ENCODE data around the gene MMS19.

GRCh38 chr10:97540669-97541500 lies 42.7 kb upstream of the MMS19 start:
- TF ChIP-seq, protein P1, sequence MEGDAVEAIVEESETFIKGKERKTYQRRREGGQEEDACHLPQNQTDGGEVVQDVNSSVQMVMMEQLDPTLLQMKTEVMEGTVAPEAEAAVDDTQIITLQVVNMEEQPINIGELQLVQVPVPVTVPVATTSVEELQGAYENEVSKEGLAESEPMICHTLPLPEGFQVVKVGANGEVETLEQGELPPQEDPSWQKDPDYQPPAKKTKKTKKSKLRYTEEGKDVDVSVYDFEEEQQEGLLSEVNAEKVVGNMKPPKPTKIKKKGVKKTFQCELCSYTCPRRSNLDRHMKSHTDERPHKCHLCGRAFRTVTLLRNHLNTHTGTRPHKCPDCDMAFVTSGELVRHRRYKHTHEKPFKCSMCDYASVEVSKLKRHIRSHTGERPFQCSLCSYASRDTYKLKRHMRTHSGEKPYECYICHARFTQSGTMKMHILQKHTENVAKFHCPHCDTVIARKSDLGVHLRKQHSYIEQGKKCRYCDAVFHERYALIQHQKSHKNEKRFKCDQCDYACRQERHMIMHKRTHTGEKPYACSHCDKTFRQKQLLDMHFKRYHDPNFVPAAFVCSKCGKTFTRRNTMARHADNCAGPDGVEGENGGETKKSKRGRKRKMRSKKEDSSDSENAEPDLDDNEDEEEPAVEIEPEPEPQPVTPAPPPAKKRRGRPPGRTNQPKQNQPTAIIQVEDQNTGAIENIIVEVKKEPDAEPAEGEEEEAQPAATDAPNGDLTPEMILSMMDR (IDR thresholded peaks at IDR 0.05; ENCODE audit: low read depth, low read length, poor library complexity, severe bottlenecking): no peak
- TF ChIP-seq EZH2phosphoT487 (IDR thresholded peaks at IDR 0.05; ENCODE audit: borderline replicate concordance, low read length): no peak
